CD4-positive, alpha-beta T cell treated with Interleukin-2 at 100 ng/mL for 4 hours (primary cell): Measurements from ENCODE around the gene CRYBG1.
"Not testable (repeated sequence)": the region's sequence is repeated elsewhere in the genome, so short reads cannot be mapped to it uniquely, and the experiment has no call there.

ENCODE experiments used
- DNase-seq: peaks from one replicate; pipeline ENCODE4 v3.0.0-alpha.2; 2020; ENCODE audit warnings: low spot score

CRYBG1 gene

DNA sequence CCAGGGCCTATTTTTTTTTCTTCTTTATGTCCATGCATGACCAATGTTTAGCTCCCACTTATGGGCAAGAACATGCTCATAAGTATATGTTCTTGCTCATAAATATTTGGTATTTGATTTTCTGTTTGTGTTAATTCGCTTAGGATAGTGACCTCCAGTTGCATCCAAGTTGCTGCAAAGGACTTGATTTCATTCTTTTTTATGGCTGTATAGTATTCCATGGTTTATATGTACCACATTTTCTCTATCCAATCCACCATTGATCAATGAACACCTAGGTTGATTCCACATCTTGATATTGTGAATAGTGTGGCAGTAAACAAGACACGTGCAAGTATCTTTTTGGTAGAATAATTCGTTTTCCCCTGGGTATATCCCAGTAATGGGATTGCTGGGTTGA is 190.6 kb downstream of the CRYBG1 start:
- DNase-seq: no peak

DNA sequence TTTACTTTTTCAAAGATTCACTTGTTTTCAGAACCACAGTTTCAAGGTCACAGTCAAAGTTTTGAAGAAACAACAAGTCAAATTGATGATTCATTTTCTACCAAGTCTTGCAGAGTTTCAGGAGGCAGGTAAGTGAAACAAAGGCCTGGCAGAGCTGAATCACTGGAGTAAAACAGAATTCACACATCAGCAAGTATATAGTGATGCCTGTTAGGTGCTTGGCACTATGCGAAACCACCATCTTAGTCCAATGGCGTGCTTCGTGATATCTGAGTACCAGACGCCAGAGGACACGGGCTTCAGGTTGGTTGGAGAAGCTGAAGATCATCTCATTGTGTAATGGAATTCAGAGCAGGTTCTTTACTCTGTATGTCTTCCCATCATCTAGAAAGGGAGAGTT is 192.9 kb downstream of the CRYBG1 start:
- DNase-seq: no peak

DNA sequence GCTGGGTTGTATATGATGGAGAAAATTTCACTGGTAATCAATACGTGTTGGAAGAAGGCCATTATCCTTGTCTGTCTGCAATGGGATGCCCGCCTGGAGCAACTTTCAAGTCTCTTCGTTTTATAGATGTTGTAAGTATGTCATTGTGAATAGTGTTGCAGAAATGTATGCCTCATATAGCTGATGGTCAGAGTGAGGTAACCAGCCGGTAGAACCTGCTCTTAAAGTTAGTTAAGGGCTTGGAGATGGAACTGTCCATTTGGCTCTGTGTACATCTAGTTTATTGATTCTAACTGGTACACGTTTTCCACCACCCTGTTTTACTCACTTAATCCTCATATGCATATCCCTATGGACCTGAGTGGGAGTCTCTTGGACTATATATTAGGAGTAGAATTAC is 195.2 kb downstream of the CRYBG1 start:
- no peak for DNase-seq

DNA sequence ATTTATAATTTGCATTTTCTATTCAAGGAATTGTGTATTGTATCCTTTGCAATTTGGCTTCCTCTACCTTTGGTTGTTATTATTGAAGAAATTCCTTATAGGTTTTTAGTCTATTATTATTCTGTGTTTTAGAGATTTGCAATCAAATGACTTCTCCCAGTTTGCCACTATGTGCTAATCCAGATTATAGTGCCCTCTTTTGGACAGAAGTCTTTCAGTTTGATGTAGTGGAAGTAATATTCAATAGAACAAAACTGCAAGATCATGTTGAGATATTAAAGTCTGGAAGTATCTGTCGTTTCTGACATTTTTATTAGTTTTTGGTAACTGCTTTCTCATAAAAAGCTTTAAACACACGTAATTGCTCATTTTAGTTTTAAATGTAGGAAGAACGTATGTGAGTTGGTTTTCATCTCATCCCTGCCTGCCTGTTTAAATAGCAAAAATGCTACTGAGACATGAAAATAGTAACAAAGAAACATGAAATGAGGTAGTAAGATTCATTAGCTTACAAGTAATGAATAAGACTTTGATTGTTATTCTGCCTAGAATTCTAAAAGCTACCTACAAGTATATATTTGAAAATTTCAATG is 195.9 kb downstream of the CRYBG1 start:
- peak; percentile 62 for DNase-seq

DNA sequence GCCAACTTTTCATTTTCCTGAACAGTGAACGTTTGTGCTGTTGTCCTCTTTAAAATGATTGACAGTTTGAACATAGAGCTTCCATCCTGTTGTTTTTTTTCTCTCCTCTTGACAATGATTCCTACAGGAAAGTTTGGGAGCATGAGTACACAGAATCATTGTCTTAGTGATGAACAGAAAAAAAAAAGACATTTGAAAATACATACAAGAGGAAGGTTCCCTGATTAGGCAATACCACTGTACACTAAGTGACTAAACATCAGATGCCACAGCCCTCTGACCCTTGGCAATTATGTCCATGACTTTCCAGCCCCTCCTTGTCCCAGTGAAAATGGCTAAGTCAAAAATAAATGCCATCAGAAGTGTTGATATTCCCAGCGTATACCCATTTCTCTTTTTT is 197.3 kb downstream of the CRYBG1 start:
- DNase-seq: no peak

DNA sequence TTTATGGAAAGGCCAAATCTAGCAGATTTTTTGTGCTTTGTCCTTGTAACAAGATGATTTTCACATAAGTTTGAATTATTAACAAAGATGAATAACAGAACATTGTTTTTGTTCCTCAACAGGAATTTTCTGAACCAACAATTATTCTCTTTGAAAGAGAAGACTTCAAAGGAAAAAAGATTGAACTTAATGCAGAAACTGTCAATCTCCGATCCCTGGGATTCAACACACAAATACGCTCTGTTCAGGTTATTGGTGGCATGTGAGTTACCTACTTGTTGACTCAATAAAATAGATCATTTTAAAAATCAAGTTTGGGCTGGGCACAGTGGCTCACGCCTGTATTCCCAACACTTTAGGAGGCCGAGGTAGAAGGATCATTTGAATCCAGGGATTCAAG is 197.8 kb downstream of the CRYBG1 start:
- DNase-seq: no peak

DNA sequence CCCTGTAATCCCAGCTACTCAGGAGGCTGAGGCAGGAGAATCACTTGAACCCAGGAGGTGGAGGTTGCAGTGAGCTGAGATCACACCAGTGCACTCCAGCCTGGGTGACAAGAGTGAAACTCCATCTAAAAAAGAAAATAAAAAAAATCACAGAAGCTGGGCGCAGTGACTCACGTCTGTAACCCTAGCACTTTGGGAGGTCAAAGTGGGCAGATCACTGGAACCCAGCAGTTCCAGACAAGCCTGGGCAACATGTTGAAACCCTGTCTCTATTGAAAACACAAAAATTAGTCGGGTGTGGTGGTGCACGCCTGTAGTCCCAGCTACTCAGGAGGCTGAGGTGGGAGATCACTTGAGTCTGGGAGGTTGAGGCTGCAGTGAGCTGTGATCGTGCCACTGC is 199.1 kb downstream of the CRYBG1 start:
- not testable (repeated sequence) for DNase-seq

DNA sequence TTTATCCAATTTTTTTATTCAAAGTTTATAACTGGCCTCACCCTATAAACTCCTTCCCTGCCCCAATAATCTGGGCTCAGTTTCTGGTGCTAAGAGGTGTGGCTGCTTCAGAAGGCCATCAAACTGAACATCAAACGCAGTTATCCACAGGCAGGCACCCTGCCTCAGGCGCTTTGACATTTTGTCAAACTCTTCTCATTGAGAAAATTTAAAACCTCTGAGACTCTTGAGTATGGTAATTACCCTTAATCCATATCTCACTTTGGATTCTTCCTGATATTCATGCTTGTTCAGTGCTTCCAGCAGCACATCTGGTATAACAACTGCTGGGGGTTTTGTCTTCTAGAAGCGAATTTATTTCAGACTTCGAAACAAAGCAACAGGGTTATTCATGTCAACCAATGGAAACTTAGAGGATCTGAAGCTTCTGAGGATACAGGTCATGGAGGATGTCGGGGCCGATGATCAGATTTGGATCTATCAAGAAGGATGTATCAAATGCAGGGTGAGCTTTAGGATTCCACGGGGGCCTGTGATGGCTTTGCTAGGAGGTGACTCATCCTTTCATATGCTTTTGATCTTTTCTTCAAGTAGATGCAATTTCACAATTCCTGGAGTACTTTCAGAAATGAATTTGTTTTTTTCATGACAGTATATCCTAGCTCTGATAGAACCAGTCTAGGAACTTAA is 200.6 kb downstream of the CRYBG1 start:
- DNase-seq: no peak

DNA sequence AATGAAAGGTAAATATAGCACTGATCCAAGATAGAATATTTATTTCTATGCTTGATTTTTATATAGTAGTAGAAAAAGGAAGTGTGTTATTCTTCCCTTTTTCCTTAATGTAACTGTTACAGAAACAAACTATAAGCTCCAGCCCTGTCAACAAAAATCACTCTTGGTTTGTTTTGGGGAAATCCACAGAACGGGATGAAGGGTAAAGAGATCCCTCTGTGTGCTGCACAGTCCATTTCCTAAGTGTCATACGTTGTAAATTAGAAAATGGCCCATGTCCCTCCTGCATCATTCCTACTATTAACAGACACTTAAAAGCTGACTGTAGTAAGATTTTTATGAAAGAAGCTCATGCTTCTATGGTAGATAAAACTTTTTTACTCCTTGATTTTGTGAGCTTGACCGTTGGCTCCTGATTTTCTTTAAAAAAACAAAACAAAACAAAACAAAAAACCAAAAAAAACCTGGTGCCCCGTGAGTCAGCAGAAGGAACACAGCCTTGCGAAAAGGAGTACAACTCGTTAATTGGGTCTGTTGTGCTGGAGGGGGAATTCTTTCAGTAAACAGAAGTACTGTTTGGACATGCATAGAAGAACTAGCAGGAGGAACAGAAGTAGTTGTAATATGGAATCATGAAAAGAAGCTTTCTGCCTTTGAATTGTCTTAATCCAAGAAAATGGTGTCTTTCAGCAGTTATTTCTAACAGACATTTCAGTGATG is 201.3 kb downstream of the CRYBG1 start:
- no peak for DNase-seq

DNA sequence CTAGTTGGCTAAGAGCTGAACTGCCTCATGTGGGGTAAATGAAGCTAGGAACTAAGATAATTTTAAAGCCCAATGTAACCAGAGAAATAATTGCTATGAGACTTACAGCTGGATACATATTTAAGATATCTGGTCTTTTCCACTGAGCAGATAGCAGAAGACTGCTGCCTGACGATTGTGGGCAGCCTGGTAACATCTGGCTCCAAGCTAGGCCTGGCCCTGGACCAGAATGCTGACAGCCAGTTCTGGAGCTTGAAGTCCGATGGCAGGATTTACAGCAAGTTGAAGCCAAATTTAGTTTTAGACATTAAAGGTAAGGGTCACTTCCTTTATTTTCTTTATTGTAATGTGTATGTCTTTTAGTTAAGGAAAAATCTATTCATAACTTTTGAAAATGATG is 203.1 kb downstream of the CRYBG1 start:
- DNase-seq: no peak

DNA sequence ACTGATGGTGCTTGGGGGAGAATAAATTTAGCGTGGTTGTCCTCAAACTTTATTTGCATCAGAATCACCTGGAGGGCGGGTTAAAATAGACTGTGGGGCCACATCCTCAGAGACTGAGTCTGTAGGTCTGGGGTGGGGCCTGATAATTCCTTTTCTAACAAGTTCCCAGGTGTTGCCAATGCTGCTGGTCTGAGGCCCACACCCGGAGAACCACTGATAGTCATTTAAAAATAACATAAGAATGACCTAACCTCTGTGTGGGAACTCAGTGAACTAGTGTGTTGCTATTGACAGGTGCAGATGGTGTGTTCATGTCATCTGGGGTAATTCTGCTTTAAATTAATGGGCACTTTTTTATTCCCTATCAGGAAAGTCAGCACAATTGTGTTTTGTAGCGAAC is 204.0 kb downstream of the CRYBG1 start:
- DNase-seq: no peak

DNA sequence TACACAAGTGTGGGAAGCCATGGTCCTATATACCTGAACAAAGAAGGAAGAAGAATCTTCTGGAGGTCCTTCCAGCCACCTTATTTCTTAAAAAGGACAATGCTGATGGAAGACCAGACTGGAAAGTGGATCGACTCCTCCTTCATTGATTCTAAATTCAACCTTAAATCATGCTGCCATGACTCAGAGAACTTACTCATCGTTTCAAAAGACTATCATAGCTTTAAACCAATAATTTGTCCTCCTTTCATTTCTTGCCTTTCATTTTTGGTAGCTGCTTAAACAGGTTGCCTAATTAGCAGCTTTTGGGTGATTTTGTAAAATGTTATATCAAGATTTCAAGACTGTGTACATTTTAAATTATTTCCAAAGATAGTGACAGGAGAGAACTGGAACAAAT is 208.0 kb downstream of the CRYBG1 start:
- no peak for DNase-seq

DNA sequence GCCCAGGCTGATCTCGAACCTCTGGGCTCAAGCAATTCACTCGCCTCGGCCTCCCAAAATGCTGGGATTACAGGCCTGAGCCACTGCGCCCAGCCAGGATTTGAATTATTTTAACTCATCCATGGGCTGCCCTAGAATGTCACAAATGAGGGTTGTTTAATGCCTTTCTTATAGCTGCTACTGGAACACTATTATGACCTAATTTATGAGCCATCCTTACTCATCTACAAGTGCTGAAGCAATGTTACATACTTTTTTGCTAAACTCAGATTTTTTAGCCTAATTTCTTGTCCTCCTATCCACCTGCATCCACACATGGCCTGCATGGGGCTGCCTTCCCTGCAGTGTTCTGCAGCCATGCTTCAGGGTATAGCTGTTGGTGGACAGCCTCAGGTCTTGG is 208.9 kb downstream of the CRYBG1 start:
- no peak for DNase-seq

DNA sequence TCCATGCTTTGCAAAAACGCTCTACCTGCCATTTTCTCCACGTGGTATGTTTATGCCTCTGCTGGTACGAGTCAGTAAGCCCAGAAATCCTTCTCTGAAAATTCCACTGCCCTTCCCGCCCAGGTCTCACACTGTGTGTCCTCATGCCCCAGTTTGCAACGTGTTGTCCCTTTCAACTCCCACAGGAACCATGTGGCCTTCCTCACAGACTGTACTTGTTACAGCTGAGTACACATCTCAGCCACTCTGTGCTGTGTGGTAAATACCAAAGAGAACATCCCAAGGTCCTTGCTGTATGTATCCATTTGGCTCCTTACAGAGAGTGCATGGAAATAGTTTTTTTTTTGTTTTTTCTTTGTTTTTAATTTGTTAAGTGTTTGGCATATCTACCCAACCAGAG is 211.9 kb downstream of the CRYBG1 start:
- DNase-seq: no peak

DNA sequence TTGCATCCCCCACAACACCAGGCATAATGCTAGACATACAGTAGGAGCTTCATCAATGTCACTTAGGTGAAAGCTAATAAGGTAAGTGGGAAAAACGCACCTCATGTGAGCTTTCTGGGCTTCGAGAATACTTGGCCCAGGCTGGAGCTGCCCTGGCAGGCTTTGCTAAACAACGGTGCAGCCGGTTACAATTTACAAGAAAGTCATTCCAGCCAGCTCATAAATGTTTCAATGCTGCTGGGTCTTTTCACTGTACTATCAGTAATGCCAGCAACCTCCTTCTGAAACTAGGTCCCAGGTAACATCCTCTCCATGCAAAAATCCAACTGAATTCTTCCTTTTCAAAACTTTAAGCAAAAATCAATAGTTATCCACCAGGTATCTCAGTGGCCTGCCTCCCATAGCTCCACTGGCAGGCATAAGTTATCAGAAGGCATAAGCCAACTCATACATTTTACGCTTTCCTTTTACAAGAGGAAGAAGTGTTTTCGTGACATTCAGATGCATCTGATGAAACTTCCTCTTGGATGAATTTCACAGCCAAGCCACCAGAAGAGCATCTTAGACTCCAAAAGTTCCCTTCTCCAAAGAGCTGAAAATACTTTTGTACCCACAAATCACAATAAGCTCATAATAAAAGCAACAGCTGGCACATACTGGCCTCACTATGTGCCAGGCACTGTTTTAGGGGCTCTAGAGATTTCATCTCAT is 212.5 kb downstream of the CRYBG1 start:
- DNase-seq: no peak

DNA sequence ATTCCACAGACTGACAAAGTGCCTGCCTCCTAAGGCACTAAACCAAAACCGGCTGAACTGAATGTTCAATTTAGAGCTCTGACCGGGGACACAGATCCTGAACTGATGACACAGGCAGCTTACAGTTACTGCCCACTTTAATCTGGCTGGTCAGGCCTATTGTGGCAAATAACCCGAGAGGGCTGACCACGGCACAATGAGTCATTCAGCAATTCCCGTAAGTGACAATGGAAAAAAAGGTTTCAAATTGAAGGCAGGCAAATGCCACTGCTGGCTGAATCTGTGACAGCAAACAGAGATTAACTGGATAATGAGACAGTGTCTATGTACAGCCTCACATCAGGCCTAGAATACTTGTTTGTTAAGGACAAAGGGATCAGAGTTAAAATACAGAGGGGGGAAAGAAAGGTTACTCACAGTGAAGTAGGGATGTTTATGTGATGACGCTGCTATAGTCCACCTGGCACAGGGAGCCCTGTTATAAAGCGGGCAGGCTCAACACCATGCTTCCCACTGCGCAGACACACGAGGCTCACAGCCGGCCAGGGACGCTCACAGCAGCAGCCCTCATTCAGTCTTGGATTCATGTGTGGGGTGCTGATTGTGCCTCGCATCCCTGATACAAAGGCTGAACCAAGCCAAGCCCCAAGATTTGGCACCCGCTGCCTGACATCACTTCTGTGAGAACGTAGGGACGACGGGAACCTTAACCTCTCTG is 214.4 kb downstream of the CRYBG1 start:
- no peak for DNase-seq

DNA sequence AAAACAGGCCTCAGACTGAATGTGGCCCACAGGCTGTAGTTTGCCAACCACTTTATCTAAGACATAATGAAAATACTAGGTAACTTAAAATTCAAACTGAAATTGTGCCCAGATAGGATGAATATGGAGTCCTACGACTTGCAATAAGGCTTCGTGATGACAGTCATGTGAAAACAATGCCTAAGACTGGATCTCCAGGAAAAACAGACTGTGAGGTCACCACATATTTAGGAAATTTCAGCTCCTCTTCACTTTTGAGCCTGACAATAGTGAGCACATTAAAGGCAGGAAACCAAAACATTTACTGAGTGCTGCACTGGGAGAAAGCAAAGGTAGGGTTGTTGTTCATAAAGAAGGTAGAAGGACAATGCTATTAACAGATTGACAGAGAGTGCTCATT is 218.8 kb downstream of the CRYBG1 start:
- no peak for DNase-seq

DNA sequence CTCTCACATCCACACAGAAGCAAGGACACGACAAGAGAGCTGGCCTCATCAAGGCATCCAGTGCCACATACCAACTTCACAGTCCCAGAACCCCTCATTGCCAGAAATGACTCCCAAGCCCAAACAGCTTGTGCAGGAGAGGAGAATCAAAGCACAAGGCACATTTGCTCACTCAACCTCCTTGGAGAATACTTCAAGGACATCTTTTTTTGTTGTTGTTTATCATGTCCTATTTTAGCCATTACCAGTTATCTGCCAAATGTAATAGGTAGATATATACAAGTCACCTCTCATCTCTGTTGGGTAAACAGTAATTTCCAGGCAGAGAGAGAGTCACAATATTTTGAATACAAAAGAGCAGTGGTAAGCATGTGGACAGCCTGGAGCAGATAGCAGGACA is 221.0 kb downstream of the CRYBG1 start:
- DNase-seq: no peak

DNA sequence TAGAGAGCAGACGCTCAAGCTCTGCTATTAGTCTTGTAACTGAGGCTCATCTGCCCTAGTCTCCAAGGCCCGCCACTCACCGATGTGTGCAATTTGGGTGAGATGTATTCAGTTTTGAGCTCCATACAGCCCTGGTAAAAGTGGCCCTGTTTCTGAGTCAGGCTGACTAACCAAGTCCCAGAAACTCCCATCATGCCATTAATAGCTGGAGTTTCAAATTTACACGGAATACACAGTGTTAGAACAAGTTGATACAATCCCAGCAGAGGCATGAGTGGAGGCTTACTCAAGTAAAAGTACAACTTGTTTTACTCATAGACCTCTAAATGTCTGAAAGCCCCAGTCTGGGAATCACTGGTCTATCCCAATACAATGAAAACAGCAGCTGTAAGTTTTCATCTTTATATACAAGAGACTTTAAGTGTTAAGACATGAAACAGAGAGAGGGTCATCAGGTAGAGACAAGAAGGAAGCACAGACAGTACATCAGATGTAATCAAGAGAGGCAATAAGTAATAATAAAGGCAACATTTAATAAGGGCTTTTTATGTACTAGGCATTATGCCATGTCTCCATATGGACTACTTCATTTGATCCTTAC is 226.4 kb downstream of the CRYBG1 start:
- no peak for DNase-seq

DNA sequence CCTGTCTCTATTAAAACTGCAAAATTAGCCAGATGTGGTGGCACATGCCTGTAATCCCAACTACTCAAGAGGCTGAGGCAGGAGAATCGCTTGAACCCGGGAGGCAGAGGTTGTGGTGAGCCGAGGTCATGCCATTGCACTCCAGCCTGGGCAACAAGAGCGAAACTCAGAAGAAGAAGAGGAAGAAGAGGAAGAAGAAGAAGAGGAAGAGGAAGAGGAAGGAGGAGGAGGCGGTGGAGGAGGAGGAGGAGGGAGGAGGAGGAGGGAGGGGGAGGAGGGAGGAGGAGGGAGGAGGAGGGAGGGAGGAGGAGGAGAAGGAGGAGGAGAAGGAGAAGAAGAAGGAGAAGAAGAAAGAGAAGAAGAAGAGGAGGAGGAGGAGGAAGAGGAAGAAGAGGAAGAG is 228.4 kb downstream of the CRYBG1 start:
- DNase-seq: not testable (repeated sequence)

DNA sequence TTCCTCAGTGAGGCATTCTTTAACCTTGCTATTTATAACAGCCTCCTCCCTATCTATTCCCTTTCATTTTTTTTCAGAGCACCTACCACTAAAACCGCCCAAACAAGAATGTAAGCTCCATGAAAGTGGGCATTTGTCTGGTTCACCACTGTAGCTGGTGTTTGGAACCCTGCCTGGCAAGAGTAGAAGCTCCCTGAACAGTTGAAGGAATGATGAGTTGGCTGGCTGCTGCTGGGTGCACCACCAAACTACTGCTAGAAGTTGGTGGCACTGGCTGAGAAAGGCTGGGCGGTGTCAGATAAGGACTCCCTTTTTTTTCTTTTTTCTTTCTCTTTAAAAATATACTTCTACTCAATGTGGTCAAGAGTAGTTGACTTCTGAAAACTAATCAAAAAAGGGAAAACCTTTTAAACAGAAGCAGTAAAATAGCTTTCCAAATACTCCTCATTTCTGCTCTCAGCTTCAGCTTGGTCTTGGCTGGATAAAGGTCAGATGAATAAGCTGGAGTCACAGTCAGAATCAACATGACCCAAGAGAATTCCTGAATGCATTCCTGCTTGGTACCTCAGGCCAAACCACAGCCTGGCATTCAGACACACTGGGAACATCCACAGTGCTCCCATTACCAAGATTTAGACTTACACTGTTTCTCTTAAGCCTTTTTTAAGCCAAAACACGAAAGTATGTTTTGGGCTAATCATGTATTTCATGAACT is 230.8 kb downstream of the CRYBG1 start:
- DNase-seq: no peak
